Stimulated activated CD4-positive, alpha-beta T cell treated with anti-CD3 and anti-CD28 coated beads, Interleukin-1b, Interleukin-23, amount 100 ng/mL, for 1 hour (primary cell): ENCODE measurements around the gene PPP6R3.
A peak's percentile ranks its signal among the peaks of the same experiment; 100 is the strongest.
"Not testable (repeated sequence)": the region's sequence is repeated elsewhere in the genome, so short reads cannot be mapped to it uniquely, and the experiment has no call there.

ENCODE experiments used
- DNase-seq, 2 donors: peaks; one replicate each; pipeline ENCODE4 v3.0.0-alpha.2; 2020; ENCODE audit warnings: low read depth in 2 of 2

The PPP6R3 gene

DNA sequence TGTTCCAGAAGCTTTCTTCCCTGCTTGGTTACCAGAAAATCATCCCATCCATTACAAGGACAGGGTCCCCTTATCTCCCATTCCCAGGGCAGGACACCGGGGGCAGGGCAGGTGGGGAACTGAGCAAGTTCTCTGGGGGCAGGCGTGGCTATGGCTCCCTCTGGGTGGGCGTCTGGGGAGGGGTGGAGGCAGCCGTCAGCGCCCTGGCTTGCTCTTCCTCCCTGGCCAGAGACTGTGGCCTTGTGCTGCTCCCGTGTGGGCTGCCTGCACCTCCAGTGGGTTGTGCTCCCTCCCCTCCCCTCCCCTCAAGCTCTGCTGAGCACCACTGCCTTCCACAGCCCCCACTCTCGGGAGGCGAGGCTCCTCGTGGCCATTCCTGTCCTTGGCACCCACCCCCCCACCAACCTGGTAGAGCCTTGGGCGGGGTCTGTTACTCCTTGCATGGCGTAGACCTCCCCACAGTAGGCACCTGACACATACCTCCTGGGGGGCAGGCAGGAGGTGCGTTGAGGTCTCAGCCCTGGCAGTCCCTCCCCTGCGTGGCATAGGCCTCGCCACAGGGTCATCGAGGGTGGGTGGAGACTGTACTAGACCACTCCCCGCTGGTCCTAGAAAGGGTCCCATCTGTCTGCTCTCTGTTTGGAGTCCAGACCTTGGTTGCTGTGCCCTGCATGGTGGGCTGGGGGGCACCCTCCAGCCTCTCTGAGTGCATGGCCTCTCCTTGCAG lies 24.2 kb upstream of the PPP6R3 start:
- no peak for DNase-seq

DNA sequence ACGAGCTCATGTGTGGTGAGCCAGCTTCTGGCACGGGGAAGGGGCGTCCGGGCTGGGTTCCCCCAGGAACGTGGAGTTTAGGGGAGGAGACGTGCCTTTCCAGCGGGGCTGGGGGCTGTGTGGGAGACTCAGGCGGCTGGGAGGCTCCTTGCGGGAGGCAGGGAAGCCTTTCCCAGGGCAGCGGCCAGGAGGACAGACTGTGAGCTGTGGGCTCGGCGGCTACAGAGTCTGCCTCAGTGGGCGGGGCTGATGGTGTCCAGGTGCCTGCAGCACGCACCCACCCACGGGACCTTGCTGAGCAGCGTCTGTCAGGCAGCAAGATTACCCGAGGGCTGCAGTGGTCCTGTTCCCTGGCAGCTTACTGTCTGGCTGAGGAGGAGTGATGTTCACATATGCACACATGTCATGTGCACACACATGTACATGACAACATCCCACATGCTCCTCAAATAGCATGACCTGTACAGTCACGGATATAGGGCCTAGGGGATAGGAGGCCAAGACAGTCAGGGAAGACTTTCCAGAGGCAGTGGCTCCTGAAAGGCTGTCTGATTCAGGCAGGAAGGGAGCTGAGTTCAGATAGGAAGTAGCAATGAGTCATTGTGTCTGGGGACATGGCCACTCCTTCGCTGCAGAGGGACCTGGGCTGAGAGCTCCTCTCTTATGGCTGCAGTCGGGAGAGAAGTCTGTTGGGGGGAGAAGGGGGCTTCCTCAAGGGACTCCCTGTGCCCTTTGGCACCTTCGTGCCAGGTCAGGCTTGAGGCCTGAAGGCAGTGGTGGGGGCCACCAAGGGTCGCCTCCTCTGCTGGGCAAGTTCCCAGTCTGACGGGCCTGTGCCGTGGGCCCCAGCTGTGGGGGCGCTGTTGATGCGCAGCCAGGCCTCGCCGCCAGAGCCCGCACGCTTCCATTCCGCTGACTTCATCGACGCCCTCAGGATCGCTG lies 23.3 kb upstream of the PPP6R3 start:
- DNase-seq, result no peak

DNA sequence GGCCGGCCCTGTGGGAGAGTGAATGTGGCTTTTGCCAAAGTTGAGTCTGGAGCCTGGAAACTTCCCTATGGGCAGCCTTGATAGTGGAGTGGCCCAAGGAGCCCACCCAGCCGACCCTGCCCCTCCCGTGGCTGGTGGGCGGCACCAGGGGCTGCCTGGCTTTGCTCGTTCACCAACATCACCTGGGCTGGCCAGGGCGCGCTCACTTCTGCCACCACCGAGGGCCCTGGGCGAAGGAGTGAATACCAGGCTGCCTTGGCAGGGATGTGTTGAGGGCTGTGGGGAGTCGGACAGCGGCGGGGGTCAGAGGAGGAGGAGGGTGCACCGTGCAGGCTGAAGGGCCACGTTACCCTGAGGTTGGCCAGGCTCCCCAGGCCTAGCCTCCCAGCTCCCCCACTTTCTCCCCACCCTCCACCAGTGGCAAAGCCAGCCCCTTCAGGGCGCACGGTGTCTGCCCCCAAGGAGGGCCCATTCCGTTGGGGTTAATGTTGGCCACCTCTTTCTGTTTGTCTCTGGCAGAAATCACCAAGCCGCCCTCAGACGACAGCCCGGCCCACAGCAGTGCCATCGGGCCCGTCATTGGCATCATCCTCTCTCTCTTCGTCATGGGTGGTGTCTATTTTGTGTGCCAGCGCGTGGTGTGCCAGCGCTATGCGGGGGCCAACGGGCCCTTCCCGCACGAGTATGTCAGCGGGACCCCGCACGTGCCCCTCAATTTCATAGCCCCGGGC lies 22.5 kb upstream of the PPP6R3 start:
- no peak for DNase-seq

- DNase-seq, result no peak
Observed at GRCh38 chr11:68438658-68439259, 21.8 kb upstream of the PPP6R3 start.

DNA sequence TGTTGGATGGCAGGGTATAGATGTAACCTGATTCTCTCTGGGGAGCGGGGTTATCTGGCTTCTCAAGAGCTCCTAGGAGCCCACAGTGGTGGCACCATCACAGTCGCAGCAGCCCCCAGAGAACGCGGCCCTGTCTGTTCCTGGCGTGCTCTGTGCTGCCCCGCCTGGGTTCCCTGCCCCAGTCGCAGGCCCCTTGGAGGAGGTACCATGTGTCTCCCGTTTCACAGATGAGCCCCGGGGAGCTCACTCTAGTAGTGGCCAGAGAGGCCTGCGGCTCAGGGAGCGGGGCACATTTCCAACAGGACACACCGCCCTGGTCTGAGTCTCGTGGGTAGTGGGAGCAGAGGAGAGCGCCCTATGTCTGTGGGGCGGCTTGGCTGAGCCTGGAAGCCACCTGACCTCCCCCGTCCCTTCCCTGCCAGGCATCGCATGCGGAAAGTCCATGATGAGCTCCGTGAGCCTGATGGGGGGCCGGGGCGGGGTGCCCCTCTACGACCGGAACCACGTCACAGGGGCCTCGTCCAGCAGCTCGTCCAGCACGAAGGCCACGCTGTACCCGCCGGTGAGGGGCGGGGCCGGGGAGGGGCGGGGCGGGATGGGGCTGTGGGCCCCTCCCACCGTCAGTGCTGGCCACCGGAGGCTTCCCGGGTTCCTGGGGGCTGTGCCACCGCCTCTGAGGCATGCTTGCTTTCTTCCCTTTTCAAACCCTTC lies 21.0 kb upstream of the PPP6R3 start:
- DNase-seq, result no peak

- no peak for DNase-seq
Observed at GRCh38 chr11:68440224-68440623, 20.3 kb upstream of the PPP6R3 start.

DNA sequence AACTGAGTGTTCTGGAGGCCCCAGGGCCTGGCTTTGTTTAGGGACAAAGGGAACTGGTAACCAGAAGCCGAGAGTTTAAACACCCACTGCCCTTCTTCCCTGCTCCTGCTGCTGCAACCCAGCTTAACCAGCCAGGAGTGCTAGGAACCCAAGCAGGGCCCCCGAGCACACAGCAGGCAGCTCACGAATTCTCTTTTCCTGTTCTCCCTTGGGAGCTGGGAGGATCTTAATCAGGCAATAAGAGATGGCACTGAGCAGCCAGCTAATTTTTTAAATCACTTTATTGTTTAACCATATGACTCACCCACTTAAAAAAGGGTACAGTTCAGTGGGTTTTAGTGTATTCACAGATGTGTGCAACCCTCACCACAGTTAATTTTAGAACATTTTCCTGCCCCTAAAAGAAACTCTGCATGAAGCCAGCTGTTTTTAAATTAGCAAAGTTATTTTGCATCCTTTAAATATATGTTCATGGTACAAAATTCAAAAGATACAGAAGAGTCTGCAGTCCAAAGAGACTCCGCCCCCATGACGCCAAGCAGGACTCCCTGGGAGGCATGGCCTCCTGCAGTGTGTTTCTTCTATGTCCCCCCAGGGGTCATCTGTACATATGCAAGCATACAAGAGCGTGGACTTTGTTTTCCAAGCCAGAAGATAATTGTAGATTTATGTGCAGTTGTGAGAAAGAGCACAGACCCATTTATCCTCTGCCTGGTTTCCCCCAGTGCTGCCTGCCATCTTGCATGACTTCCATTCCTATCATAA lies 18.9 kb upstream of the PPP6R3 start:
- DNase-seq, result no peak

DNA sequence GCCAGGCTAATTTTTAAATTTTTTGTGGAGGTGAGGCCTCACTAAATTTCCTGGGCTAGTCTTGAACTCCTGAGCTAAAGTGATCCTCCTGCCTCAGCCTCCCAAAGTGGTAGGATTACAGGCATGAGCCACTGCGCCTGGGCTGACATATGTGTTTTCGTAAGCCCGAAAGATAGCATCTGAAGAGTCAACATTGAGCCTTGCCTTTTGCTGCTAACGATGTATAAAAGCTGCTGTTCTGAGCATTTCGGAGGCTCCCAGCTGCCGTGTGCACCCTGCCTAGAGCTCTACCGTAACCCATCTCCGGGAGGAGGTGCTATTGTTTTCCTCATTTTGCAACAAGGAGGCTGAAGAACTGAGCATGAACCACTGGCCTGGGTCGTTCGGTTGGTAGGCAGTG lies 18.1 kb upstream of the PPP6R3 start:
- DNase-seq, result no peak

- DNase-seq, result no peak
Observed at GRCh38 chr11:68444566-68444965, 16.0 kb upstream of the PPP6R3 start.

- DNase-seq, result no peak
Observed at GRCh38 chr11:68445531-68446035, 15.0 kb upstream of the PPP6R3 start.

GRCh38 chr11:68446046-68446725 lies 14.4 kb upstream of the PPP6R3 start:
- DNase-seq, result no peak

GRCh38 chr11:68447015-68447801 lies 13.3 kb upstream of the PPP6R3 start:
- DNase-seq, result peak; percentile 36 to 54

DNA sequence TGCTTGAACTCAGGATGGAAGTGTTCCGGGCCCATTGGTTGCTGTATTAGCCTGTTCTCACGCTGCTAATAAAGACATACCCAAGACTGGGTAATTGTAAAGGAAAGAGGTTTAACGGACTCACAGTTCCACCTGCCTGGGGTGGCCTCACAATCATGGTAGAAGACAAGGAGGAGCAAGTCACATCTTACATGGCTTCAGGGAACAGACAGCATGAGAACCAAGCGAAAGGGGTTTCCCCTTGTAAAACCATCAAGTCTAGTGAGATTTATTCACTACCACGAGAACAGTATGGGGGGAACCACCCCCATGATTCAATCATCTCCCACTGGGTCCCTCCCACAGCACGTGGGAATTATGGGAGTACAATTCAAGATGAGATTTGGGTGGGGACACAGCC lies 12.6 kb upstream of the PPP6R3 start:
- DNase-seq, result not testable (repeated sequence)

DNA sequence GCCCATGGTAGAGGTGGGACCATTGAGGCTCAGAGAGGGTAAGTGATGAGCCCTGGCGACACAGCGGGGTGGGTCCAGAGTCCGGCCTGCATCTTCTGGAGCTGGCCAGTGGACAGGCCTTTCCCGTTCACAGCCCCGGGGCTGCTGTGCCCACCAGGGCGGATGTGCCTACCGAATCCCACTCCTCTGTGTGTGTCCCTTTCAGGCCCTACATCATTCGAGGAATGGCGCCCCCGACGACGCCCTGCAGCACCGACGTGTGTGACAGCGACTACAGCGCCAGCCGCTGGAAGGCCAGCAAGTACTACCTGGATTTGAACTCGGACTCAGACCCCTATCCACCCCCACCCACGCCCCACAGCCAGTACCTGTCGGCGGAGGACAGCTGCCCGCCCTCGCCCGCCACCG lies 11.9 kb upstream of the PPP6R3 start:
- DNase-seq, result no peak

GRCh38 chr11:68449951-68450350 lies 10.6 kb upstream of the PPP6R3 start:
- DNase-seq, result no peak

DNA sequence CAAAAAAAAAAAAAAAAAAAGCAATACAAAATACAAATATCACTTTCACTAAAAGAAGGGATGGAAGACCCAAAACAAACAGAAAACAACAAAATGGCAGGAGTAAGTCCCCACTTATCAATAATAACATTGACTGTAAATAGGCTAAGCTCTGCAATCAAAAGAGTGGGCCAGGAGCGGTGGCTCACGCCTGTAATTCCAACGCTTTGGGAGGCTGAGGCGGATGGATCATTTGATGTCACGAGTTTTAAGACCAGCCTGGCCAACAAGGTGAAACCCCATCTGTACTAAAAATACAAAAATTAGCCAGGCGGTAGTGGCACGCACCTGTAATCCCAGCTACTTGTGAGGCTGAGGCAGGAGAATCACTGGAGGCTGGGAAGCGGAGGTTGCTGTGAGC lies 9.8 kb upstream of the PPP6R3 start:
- no peak for DNase-seq

- no peak for DNase-seq
Observed at GRCh38 chr11:68454767-68455166, 5.8 kb upstream of the PPP6R3 start.

GRCh38 chr11:68455485-68455884 lies 5.1 kb upstream of the PPP6R3 start:
- no peak for DNase-seq
